HEK293 (cell line): ENCODE measurements around the gene SMC6.

Source experiments
- GLI2 ChIP-seq: fragments of 450-650 bp; formaldehyde crosslinking; IDR thresholded peaks from 2 replicates; pipeline ENCODE4; 2017; ENCODE audit warnings: missing biosample characterization, missing genetic modification characterization, low read depth, borderline replicate concordance
- GLI4 ChIP-seq: fragments of 450-650 bp; formaldehyde crosslinking; IDR thresholded peaks from 2 replicates; pipeline ENCODE4 v1.5.1; 2016; ENCODE audit warnings: missing biosample characterization, missing genetic modification characterization
- REST ChIP-seq: fragments of 450-650 bp; formaldehyde crosslinking; IDR thresholded peaks from 2 replicates; pipeline ENCODE4 v1.5.1; 2016; ENCODE audit warnings: missing biosample characterization, missing genetic modification characterization
- SP7 ChIP-seq: fragments of 450-650 bp; formaldehyde crosslinking; IDR thresholded peaks from 2 replicates; pipeline ENCODE4 v1.5.1; 2016; ENCODE audit warnings: missing biosample characterization, missing genetic modification characterization
- ZBTB11 ChIP-seq: fragments of 450-650 bp; formaldehyde crosslinking; conservative IDR thresholded peaks from 2 replicates; pipeline ENCODE4 v1.5.1; 2016; ENCODE audit warnings: low read depth, missing biosample characterization, missing genetic modification characterization
- ZFP37 ChIP-seq: fragments of 450-650 bp; formaldehyde crosslinking; IDR thresholded peaks from 2 replicates; pipeline ENCODE4 v1.5.1; 2016; ENCODE audit warnings: missing biosample characterization, missing genetic modification characterization
- ZNF248 ChIP-seq: fragments of 450-650 bp; formaldehyde crosslinking; IDR thresholded peaks from 2 replicates; pipeline ENCODE4 v1.5.1; 2017; ENCODE audit warnings: missing biosample characterization, missing genetic modification characterization
- ZNF433 ChIP-seq: fragments of 450-650 bp; formaldehyde crosslinking; IDR thresholded peaks from 2 replicates; pipeline ENCODE4 v1.5.1; 2016; ENCODE audit warnings: missing biosample characterization, missing genetic modification characterization, low read depth
- ZNF501 ChIP-seq: fragments of 450-650 bp; formaldehyde crosslinking; IDR thresholded peaks from 2 replicates; pipeline ENCODE4 v1.5.1; 2016; ENCODE audit warnings: missing biosample characterization, missing genetic modification characterization
- ZNF555 ChIP-seq: fragments of 450-650 bp; formaldehyde crosslinking; conservative IDR thresholded peaks from 2 replicates; pipeline ENCODE4 v1.5.1; 2017; ENCODE audit warnings: missing biosample characterization, mild to moderate bottlenecking, missing genetic modification characterization, inconsistent platforms
- ZNF791 ChIP-seq: fragments of 450-650 bp; formaldehyde crosslinking; IDR thresholded peaks from 2 replicates; pipeline ENCODE4 v1.5.1; 2016; ENCODE audit warnings: missing biosample characterization, missing genetic modification characterization
- TF ChIP-seq, protein P1 (sequence below): fragments of 450-650 bp; formaldehyde crosslinking; IDR thresholded peaks from 2 replicates; pipeline ENCODE4 v1.5.1; 2016; ENCODE audit warnings: missing biosample characterization, missing genetic modification characterization
- TF ChIP-seq, protein P2 (sequence below): fragments of 450-650 bp; formaldehyde crosslinking; IDR thresholded peaks from 2 replicates; pipeline ENCODE4 v1.5.1; 2016; ENCODE audit warnings: missing biosample characterization, missing genetic modification characterization

SMC6 gene

GRCh38 chr2:17643031-17643615 lies 110.5 kb downstream of the SMC6 start (continued):
- TF ChIP-seq, protein P1, sequence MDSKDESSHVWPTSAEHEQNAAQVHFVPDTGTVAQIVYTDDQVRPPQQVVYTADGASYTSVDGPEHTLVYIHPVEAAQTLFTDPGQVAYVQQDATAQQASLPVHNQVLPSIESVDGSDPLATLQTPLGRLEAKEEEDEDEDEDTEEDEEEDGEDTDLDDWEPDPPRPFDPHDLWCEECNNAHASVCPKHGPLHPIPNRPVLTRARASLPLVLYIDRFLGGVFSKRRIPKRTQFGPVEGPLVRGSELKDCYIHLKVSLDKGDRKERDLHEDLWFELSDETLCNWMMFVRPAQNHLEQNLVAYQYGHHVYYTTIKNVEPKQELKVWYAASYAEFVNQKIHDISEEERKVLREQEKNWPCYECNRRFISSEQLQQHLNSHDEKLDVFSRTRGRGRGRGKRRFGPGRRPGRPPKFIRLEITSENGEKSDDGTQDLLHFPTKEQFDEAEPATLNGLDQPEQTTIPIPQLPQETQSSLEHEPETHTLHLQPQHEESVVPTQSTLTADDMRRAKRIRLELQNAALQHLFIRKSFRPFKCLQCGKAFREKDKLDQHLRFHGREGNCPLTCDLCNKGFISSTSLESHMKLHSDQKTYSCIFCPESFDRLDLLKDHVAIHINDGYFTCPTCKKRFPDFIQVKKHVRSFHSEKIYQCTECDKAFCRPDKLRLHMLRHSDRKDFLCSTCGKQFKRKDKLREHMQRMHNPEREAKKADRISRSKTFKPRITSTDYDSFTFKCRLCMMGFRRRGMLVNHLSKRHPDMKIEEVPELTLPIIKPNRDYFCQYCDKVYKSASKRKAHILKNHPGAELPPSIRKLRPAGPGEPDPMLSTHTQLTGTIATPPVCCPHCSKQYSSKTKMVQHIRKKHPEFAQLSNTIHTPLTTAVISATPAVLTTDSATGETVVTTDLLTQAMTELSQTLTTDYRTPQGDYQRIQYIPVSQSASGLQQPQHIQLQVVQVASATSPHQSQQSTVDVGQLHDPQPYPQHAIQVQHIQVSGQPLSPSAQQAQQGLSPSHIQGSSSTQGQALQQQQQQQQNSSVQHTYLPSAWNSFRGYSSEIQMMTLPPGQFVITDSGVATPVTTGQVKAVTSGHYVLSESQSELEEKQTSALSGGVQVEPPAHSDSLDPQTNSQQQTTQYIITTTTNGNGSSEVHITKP (tag by site-specific recombination): no peak
- TF ChIP-seq ZFP37 (peak; percentile 40; the same call in 1 of the 2 replicates), ZBTB11 (no peak), ZNF501 (tag by site-specific recombination) (no peak), GLI2 (no peak), ZNF791 (tag by site-specific recombination) (no peak), GLI4 (tag by site-specific recombination) (no peak), ZNF555 (tag by site-specific recombination) (no peak), SP7 (tag by site-specific recombination) (0 out of 2 replicates have a peak, but pooled peaks have one; percentile 20), ZNF433 (tag by site-specific recombination) (no peak), REST (tag by site-specific recombination) (no peak), ZNF248 (tag by site-specific recombination) (no peak)
- TF ChIP-seq, protein P2, sequence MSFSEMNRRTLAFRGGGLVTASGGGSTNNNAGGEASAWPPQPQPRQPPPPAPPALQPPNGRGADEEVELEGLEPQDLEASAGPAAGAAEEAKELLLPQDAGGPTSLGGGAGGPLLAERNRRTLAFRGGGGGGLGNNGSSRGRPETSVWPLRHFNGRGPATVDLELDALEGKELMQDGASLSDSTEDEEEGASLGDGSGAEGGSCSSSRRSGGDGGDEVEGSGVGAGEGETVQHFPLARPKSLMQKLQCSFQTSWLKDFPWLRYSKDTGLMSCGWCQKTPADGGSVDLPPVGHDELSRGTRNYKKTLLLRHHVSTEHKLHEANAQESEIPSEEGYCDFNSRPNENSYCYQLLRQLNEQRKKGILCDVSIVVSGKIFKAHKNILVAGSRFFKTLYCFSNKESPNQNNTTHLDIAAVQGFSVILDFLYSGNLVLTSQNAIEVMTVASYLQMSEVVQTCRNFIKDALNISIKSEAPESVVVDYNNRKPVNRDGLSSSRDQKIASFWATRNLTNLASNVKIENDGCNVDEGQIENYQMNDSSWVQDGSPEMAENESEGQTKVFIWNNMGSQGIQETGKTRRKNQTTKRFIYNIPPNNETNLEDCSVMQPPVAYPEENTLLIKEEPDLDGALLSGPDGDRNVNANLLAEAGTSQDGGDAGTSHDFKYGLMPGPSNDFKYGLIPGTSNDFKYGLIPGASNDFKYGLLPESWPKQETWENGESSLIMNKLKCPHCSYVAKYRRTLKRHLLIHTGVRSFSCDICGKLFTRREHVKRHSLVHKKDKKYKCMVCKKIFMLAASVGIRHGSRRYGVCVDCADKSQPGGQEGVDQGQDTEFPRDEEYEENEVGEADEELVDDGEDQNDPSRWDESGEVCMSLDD (tag by site-specific recombination): no peak
- TF ChIP-seq, all 188 proteins: peak for 7
